PC-9 (cell line): ENCODE data around the gene GRAP2.

Experiments used
- EZH2 ChIP-seq: fragments of 200-600 bp; sonication (generic); IDR thresholded peaks from 2 replicates; pipeline ENCODE4 v1.8.0; 2017; ENCODE audit warnings: antibody characterized with exemption, low read depth
- TF ChIP-seq, protein P1 (sequence below): fragments of 200-600 bp; sonication (generic); conservative IDR thresholded peaks from 2 replicates; pipeline ENCODE4 v1.6.1; 2017; ENCODE audit warnings: mixed run types, antibody characterized with exemption, mild to moderate bottlenecking, moderate library complexity

DNA sequence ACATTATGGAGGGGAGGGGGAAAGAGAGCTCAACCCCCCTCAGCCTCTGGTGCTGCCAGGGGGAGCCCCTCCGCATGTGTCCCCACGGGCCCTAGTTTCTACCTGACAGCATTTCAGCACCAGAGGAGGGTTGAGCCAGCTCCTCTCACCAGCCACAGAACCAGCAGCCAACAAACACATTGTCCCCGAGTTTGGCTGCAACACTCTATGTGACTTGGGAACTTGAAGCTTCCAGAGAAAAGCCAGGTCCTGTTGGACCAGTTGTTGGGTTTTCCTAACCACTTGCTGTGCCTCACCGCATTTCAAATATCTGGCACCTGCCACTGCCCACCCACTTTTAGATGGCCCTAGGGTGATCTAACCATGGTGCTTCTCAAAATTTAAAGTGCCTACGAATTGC lies 72.8 kb downstream of the GRAP2 start:
- TF ChIP-seq, protein P1, sequence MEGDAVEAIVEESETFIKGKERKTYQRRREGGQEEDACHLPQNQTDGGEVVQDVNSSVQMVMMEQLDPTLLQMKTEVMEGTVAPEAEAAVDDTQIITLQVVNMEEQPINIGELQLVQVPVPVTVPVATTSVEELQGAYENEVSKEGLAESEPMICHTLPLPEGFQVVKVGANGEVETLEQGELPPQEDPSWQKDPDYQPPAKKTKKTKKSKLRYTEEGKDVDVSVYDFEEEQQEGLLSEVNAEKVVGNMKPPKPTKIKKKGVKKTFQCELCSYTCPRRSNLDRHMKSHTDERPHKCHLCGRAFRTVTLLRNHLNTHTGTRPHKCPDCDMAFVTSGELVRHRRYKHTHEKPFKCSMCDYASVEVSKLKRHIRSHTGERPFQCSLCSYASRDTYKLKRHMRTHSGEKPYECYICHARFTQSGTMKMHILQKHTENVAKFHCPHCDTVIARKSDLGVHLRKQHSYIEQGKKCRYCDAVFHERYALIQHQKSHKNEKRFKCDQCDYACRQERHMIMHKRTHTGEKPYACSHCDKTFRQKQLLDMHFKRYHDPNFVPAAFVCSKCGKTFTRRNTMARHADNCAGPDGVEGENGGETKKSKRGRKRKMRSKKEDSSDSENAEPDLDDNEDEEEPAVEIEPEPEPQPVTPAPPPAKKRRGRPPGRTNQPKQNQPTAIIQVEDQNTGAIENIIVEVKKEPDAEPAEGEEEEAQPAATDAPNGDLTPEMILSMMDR, result no peak
- no peak for TF ChIP-seq EZH2
